Parathyroid adenoma (tissue), 2 donors: ENCODE data around the gene XXYLT1.
A peak's percentile ranks its signal among the peaks of the same experiment; 100 is the strongest.

Source experiments
- H2AFZ ChIP-seq: fragments of 300-600 bp; sonication (generic); one replicate; pipeline ENCODE4 v1.7.0; 2017; ENCODE audit warnings: antibody characterized with exemption, mild to moderate bottlenecking
- H3K27ac ChIP-seq: fragments of 300-600 bp; sonication (generic); one replicate; pipeline ENCODE4 v1.7.0; 2017
- H3K27me3 ChIP-seq: fragments of 300-600 bp; sonication (generic); one replicate; pipeline ENCODE4 v1.7.0; 2017; ENCODE audit warnings: low read length; ENCODE audit not compliant: control insufficient read depth, insufficient read depth
- H3K36me3 ChIP-seq: fragments of 300-600 bp; sonication (generic); one replicate; pipeline ENCODE4 v1.7.0; 2017; ENCODE audit warnings: low read length; ENCODE audit not compliant: control insufficient read depth, insufficient read depth
- H3K4me1 ChIP-seq: fragments of 300-600 bp; sonication (generic); one replicate; pipeline ENCODE4 v1.7.0; 2017; ENCODE audit warnings: control low read depth
- H3K4me2 ChIP-seq: fragments of 300-600 bp; sonication (generic); one replicate; pipeline ENCODE4 v1.7.0; 2017; ENCODE audit warnings: low read length
- H3K4me3 ChIP-seq: fragments of 300-600 bp; sonication (generic); one replicate; pipeline ENCODE4 v1.7.0; 2017; ENCODE audit warnings: low read depth, low read length
- H3K79me2 ChIP-seq: fragments of 300-600 bp; sonication (generic); one replicate; pipeline ENCODE4 v1.7.0; 2017; ENCODE audit warnings: control low read depth
- H3K9ac ChIP-seq: fragments of 300-600 bp; sonication (generic); one replicate; pipeline ENCODE4 v1.7.0; 2017; ENCODE audit warnings: mild to moderate bottlenecking
- H3K9me3 ChIP-seq: fragments of 300-600 bp; sonication (generic); one replicate; pipeline ENCODE4 v1.7.0; 2017; ENCODE audit warnings: low read length; ENCODE audit not compliant: control insufficient read depth
- TF ChIP-seq, protein P1 (sequence below): fragments of 300-600 bp; sonication (generic); IDR thresholded peaks from one replicate; pipeline ENCODE4 v1.7.0; 2017; ENCODE audit warnings: antibody characterized with exemption, mild to moderate bottlenecking
- donor health status: primary hyperparathyroidism.

The XXYLT1 gene

GRCh38 chr3:195270817-195271409, at the start of gene XXYLT1:
XXYLT1 (minus strand) TSS chr3:195271159; CDS start chr3:195271058, 101 bp downstream.
- Histone ChIP-seq H3K9me3 (no peaks in the 10 kb centered on the region), H3K27me3 (no peaks in the 10 kb centered on the region), H3K36me3 (no peaks in the 10 kb centered on the region), H3K4me1 (peaks cover 9% of the 10 kb centered on the region), H3K4me3 (peak within 1 kb of the TSS; percentile 63), H3K27ac (peak within 1 kb of the TSS; percentile 67), H2AFZ (peak within 1 kb of the TSS; percentile 98), H3K9ac (peak within 1 kb of the TSS; percentile 39), H3K4me2 (peak within 1 kb of the TSS; percentile 90), H3K79me2 (peaks cover 16% of the 10 kb centered on the region)
- TF ChIP-seq, protein P1, sequence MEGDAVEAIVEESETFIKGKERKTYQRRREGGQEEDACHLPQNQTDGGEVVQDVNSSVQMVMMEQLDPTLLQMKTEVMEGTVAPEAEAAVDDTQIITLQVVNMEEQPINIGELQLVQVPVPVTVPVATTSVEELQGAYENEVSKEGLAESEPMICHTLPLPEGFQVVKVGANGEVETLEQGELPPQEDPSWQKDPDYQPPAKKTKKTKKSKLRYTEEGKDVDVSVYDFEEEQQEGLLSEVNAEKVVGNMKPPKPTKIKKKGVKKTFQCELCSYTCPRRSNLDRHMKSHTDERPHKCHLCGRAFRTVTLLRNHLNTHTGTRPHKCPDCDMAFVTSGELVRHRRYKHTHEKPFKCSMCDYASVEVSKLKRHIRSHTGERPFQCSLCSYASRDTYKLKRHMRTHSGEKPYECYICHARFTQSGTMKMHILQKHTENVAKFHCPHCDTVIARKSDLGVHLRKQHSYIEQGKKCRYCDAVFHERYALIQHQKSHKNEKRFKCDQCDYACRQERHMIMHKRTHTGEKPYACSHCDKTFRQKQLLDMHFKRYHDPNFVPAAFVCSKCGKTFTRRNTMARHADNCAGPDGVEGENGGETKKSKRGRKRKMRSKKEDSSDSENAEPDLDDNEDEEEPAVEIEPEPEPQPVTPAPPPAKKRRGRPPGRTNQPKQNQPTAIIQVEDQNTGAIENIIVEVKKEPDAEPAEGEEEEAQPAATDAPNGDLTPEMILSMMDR = peak; percentile 26

DNA sequence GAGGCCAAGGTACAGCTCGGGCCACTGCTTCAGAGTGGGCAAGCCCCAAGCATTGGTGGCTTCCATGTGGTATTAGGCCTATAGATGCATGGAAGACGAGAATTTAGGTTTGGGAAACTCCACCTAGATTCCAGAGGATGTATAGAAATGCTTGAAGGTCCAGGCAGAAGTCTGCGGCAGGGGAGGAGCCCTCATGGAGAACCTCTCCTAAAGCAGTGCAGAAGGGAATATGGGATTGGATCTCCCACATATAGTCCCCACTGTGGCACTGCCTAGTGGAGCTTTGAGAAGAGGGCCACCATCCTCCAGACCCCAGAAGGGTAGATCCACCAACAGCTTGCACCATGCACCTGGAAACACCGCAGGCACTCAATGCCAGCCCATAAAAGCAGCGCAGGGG, 48.1 kb upstream of the XXYLT1 start:
- TF ChIP-seq, protein P1 = no peak
- no peaks in the 10 kb centered on the region for H3K79me2 ChIP-seq

GRCh38 chr3:195312714-195313113, 41.8 kb upstream of the XXYLT1 start:
- TF ChIP-seq, protein P1 = no peak
- no peaks in the 10 kb centered on the region for H3K9me3 ChIP-seq
- no peak overlapping the region for H2AFZ ChIP-seq
- H3K9ac ChIP-seq = no peak overlapping the region
- no peak overlapping the region for H3K4me3 ChIP-seq
- no peaks in the 10 kb centered on the region for H3K27me3 ChIP-seq
- H3K36me3 ChIP-seq = no peaks in the 10 kb centered on the region
- H3K79me2 ChIP-seq = no peaks in the 10 kb centered on the region
- H3K4me1 ChIP-seq = no peaks in the 10 kb centered on the region
- no peak overlapping the region for H3K27ac ChIP-seq
- H3K4me2 ChIP-seq = no peak overlapping the region

More for the DNA sequence above, 48.1 kb upstream of the XXYLT1 start:
- Histone ChIP-seq H3K9me3 (no peaks in the 10 kb centered on the region), H3K4me1 (no peaks in the 10 kb centered on the region), H2AFZ (no peak overlapping the region), H3K4me3 (no peak overlapping the region), H3K27me3 (no peaks in the 10 kb centered on the region), H3K36me3 (no peaks in the 10 kb centered on the region), H3K9ac (no peak overlapping the region), H3K4me2 (no peak overlapping the region), H3K27ac (no peak overlapping the region)

DNA sequence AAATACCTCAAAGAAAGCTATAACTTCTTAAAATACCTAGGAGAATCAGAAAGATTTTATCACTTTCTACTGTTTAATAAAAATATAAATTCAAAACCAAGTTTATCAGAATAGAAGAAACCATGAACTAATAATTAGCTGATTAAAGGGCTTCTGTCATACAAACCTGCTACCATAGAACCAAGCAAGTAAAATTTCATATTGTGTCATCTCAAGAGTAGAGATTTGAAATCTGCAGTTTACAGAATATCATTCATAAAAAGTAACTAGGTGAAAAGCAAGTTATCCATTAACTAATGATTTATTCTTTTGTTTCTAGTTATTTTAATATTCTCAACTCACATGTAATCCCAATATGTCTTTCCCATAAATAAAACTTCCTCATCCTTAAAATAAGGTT, 36.8 kb upstream of the XXYLT1 start:
- H3K27ac ChIP-seq = no peak overlapping the region
- no peaks in the 10 kb centered on the region for H3K4me1 ChIP-seq
- H3K4me2 ChIP-seq = no peak overlapping the region
- no peaks in the 10 kb centered on the region for H3K79me2 ChIP-seq
- H3K9me3 ChIP-seq = no peaks in the 10 kb centered on the region
- no peaks in the 10 kb centered on the region for H3K36me3 ChIP-seq
- no peaks in the 10 kb centered on the region for H3K27me3 ChIP-seq
- TF ChIP-seq, protein P1 = no peak
- H3K9ac ChIP-seq = no peak overlapping the region
- no peak overlapping the region for H2AFZ ChIP-seq
- no peak overlapping the region for H3K4me3 ChIP-seq

GRCh38 chr3:195306369-195306768, 35.4 kb upstream of the XXYLT1 start:
- Histone ChIP-seq H3K4me1 (no peaks in the 10 kb centered on the region), H2AFZ (no peak overlapping the region)
- TF ChIP-seq, protein P1 = no peak

More at GRCh38 chr3:195306369-195306768, 35.4 kb upstream of the XXYLT1 start:
- Histone ChIP-seq H3K27ac (no peak overlapping the region), H3K4me2 (no peak overlapping the region), H3K9ac (no peak overlapping the region), H3K4me3 (no peak overlapping the region), H3K79me2 (no peaks in the 10 kb centered on the region), H3K36me3 (no peaks in the 10 kb centered on the region), H3K9me3 (no peaks in the 10 kb centered on the region), H3K27me3 (no peaks in the 10 kb centered on the region)
